CD4-positive, alpha-beta T cell treated with Interleukin-17A for 1 hour (primary cell): ENCODE measurements around the gene SVBP.

Source experiments
- DNase-seq: peaks from one replicate; pipeline ENCODE4 v3.0.0-alpha.2; 2020

The SVBP gene

GRCh38 chr1:42758641-42759040 lies 58.6 kb downstream of the SVBP start:
- DNase-seq: no peak

- no peak for DNase-seq
These were observed 59.3 kb downstream of the SVBP start for GRCh38 chr1:42757892-42758275.
